GM15510 (cell line): ENCODE measurements around the gene LNPEP.

Source experiments
- POLR2A ChIP-seq: IDR thresholded peaks from 3 replicates; pipeline ENCODE4 v1.6.1; 2011; ENCODE audit warnings: borderline replicate concordance; ENCODE audit not compliant: insufficient read length; ENCODE audit errors: extremely low read depth

The LNPEP gene

GRCh38 chr5:96936431-96937320, 796 bp downstream of the LNPEP start:
- peak; percentile 39 for TF ChIP-seq POLR2A

GRCh38 chr5:96940586-96940985, 4.7 kb downstream of the LNPEP start:
- no peak for TF ChIP-seq POLR2A

- no peak for TF ChIP-seq POLR2A
Observed at GRCh38 chr5:96941140-96941539, 5.3 kb downstream of the LNPEP start.

- TF ChIP-seq POLR2A: no peak
Observed at GRCh38 chr5:96942078-96942477, 6.2 kb downstream of the LNPEP start.

GRCh38 chr5:96942911-96943310, 7.0 kb downstream of the LNPEP start:
- TF ChIP-seq POLR2A: no peak

- no peak for TF ChIP-seq POLR2A
Observed at GRCh38 chr5:96943799-96944198, 7.9 kb downstream of the LNPEP start.

- no peak for TF ChIP-seq POLR2A
Observed at GRCh38 chr5:96945144-96945897, 9.4 kb downstream of the LNPEP start.

GRCh38 chr5:96946381-96946780, 10.5 kb downstream of the LNPEP start:
- no peak for TF ChIP-seq POLR2A

GRCh38 chr5:96952118-96952750, 16.4 kb downstream of the LNPEP start:
- no peak for TF ChIP-seq POLR2A

- no peak for TF ChIP-seq POLR2A
Observed at GRCh38 chr5:96952974-96953730, 17.3 kb downstream of the LNPEP start.

- no peak for TF ChIP-seq POLR2A
Observed at GRCh38 chr5:96957254-96958049, 21.6 kb downstream of the LNPEP start.

GRCh38 chr5:96958977-96959376, 23.1 kb downstream of the LNPEP start:
- no peak for TF ChIP-seq POLR2A

GRCh38 chr5:96961053-96961452, 25.2 kb downstream of the LNPEP start:
- no peak for TF ChIP-seq POLR2A

- TF ChIP-seq POLR2A: no peak
Observed at GRCh38 chr5:96962540-96962991, 26.7 kb downstream of the LNPEP start.

GRCh38 chr5:96963267-96963666, 27.4 kb downstream of the LNPEP start:
- TF ChIP-seq POLR2A: no peak

GRCh38 chr5:96966801-96967200, 30.9 kb downstream of the LNPEP start:
- TF ChIP-seq POLR2A: no peak
